NCI-H2196 treated with DMSO at 0.1 percent for 48 hours (cell line): ENCODE data around the gene HRC.
"Not testable (repeated sequence)": the region's sequence is repeated elsewhere in the genome, so short reads cannot be mapped to it uniquely, and the experiment has no call there.

Experiments used
- DNase-seq: peaks from one replicate; lab custom pipeline; 2025; ENCODE audit not compliant: unreplicated experiment; lab: John Stamatoyannopoulos, UW

HRC gene

GRCh38 chr19:49160450-49161189, 5.4 kb upstream of the HRC start:
- no peak for DNase-seq

GRCh38 chr19:49157445-49158224, 2.4 kb upstream of the HRC start, which contains the start of gene TRPM4:
TRPM4 (plus strand) TSS chr19:49157792; CDS start chr19:49157867, 75 bp downstream.
- DNase-seq: peak; percentile 70

GRCh38 chr19:49155820-49156346, 687 bp upstream of the HRC start:
- no peak for DNase-seq

- no peak for DNase-seq
Observed at GRCh38 chr19:49154279-49154678, 917 bp downstream of the HRC start.

GRCh38 chr19:49153167-49153809, 1.9 kb downstream of the HRC start:
- no peak for DNase-seq

- DNase-seq: no peak
Observed at GRCh38 chr19:49152119-49152550, 3.1 kb downstream of the HRC start.

- peak; percentile 98 for DNase-seq
Observed at GRCh38 chr19:49151267-49152118, 3.7 kb downstream of the HRC start.

GRCh38 chr19:49150944-49151243, 4.3 kb downstream of the HRC start:
- DNase-seq: no peak

- DNase-seq: peak; percentile 90
Observed at GRCh38 chr19:49150106-49150943, 4.9 kb downstream of the HRC start.

- DNase-seq: peak; percentile 39
Observed at GRCh38 chr19:49149652-49150105, 5.5 kb downstream of the HRC start.

GRCh38 chr19:49148784-49149651, 6.2 kb downstream of the HRC start:
- peak; percentile 92 for DNase-seq

GRCh38 chr19:49148044-49148682, 7.0 kb downstream of the HRC start:
- no peak for DNase-seq

GRCh38 chr19:49146408-49146770, 8.8 kb downstream of the HRC start:
- not testable (repeated sequence) for DNase-seq

- DNase-seq: peak; percentile 42
Observed at GRCh38 chr19:49145573-49146407, 9.4 kb downstream of the HRC start.

- DNase-seq: peak; percentile 97
Observed at GRCh38 chr19:49142866-49143335, 12.3 kb downstream of the HRC start.

GRCh38 chr19:49141352-49141751, 13.8 kb downstream of the HRC start:
- no peak for DNase-seq

GRCh38 chr19:49140951-49141350, 14.2 kb downstream of the HRC start:
- DNase-seq: no peak
